ENCODE results near the gene TEFM.

DNA sequence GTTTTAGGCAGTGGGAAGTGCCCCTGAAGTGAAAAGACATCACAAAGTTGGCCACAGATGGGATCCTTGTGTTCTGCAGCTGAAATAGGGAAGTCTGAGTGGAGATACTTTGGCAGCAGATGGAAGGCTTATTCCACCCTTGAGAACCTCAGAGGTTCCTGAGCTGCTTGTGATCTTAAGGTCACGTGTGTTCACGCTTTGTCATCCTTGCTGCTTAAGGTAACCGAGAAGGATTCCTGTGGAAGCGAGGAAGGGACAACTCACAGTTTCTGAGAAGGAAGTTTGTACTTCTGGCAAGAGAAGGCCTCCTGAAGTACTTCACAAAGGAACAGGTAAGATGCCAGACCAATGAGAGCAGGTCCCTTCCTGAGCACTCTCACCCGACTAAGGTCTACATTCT is 27.9 kb upstream of the TEFM start:
- TF ChIP-seq EZH2 (IDR thresholded peaks at IDR 0.05; ENCODE audit: insufficient read depth, poor library complexity, severe bottlenecking) (no peak), EZH2phosphoT487 (IDR thresholded peaks at IDR 0.05; ENCODE audit: insufficient read depth, low read depth) (no peak)

All from GM23248 (cell line).